NCI-H187 (cell line): ENCODE results near the gene AP4B1.

Experiments used
- DNase-seq, 2 experiments: peaks; one replicate each; lab custom pipeline; 2025; lab: John Stamatoyannopoulos, UW

AP4B1 gene

DNA sequence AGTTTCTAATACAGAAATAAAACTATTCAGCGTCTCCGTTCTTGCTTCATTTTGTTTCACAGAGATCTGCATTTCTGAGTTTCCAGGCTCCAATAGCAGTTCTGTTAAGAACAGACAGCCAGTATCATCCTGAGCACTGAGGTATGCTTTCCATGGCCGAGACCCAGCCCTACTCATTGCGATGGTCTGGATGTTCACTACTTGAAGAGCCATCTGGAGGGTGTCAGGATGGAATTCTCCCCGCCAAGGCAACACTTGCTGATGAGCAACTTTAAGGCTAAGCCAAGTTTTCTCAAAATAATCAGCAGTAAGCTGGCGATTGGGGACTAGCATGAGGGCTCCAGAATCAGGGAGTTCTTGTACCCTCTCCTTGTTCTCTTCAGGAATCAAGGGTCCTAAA lies 9.5 kb downstream of the AP4B1 start:
- DNase-seq, result no peak

DNA sequence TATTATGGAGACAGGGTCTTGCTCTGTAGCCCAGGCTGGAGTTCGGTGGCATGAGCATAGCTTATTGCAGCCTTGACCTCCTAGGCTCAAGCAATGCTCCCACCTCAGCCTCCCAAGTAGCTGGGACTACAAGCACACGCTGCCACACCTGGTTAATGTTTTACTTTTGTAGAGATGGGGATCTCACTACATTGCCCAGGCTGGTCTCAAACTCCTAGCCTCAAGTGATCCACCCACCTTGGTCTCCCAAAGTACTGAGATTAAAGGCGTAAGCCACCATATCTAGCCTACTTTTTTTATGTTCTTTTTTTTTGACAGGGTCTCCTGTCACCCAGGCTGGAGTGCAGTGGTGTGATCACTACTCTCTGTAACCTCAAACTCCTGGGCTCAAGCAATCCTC lies 11.3 kb downstream of the AP4B1 start:
- no peak for DNase-seq

DNA sequence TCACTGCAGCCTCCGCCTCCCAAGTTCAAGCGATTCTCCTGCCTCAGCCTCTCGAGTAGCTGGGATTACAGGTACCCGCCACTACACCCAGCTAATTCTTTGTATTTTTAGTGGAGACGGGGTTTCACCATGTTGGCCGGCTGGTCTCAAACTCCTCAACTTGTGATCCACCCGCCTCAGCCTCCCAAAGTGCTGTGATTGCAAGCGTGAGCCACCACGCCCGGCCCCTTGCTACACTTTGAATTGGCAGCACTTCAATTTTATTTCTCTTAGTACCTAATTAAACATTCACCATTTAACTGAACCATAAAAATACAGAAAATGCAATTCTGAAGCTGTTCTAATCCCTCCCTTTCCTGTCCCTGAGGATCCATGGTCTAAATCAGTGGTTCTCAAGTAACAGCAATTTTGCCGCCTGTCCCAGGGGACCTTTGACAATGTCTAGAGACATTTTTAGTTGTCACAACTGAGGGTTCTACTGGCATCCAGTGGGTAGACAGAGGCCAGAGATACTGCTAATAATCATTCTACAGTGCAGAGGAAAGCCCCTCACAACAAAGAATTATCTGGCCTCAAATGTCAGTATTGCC lies 12.9 kb downstream of the AP4B1 start:
- no peak for DNase-seq

DNA sequence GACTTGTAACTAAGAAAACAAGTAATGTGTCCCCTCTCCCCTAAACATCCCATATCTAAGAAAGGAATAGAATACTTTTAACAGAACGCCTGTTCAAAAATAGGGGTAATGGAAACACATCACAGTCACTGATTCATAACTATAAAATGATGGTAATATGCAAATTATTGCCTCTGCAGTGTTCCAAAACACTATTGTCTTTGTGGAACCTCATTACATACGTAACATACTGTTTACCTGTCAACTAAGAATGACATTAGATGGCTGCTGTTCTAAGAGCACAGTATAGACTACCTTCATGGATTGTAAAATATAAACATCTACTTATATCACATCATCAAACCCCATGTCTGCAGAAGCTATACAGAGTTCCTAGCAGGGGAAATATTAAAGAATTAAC lies 13.8 kb downstream of the AP4B1 start:
- DNase-seq, result no peak

DNA sequence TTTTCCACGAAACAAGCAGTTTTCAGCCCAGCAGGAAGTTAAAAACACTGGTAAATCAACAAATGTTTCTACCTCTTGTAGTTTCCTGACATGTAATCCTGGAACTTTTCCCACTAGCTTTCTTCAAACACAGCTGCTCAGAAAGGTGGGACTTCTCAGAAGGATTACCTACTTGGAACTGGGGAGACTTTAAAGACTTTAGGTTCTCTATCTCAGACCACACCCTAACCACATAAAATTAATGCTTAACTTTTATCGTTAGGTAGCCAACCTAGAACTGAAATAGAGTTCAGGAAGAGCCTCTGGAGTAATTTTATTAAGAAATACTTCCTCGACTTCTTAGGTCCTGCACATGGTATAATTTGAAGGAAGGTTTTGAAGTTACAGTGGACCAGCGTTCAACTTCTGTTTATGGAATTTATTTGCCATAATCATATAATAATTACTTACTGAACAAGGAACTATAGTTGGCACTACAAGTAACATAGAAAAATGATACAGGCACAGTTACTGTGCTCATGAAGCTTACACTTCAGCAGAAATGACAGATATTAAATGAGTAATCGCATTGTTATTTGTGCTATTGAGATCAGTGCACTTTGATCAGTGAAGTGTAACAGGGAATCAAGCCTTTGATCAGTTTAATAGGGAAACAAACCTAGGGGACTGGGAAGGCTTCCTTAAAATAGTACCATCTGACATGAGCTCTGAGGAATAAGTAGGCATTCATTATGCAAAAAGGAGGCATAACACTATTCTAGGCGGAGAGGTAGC lies 17.0 kb downstream of the AP4B1 start, which contains the start of gene BCL2L15:
BCL2L15 (minus strand) TSS at position 180 of the 774 bp plus-strand sequence. CDS start 206 bp downstream, outside the sequence.
- DNase-seq, result no peak

DNA sequence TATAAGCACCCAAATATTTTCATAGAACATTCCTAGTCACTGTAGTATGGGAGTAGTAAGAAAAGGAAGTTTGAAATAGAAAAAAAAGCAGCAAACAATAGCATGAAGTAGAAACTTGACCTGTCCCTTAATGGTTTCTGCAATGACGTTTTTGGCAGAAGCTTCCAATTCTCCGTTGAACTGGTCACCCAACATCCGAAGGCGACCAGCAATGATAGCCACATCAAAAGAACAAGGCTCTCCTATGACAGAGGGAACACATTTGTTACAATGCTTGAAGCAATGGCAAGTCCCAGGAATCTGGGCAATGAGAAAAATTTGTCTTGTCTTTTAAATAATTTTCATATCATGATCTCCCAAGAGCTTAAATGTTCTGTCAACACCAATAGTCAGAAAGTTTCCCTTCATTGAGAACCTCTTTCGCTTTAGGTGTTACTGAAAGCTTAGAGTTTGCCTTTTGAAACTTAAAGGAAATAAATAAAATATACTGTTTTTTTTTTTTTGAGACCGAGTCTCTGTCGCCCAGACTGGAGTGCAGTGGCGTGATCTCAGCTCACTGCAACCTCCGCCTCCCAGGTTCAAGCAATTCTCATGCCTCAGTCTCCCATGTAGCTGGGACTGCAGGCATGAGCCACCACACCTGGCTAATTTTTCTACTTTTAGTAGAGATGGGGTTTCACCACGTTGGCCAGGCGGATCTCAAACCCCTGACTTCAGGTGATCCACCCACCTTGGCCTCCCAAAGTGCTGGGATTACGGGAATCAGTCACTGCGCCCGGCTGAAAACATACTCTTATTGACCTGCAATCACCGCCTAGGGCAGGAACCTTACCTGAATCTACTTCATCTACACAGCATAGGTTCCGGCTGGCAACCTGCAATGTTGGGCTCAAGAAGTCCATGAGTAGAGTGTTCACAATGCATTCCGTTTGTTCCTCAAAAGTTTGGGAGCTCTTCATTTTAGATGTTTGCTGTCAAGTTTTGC lies 17.9 kb downstream of the AP4B1 start:
- no peak for DNase-seq

DNA sequence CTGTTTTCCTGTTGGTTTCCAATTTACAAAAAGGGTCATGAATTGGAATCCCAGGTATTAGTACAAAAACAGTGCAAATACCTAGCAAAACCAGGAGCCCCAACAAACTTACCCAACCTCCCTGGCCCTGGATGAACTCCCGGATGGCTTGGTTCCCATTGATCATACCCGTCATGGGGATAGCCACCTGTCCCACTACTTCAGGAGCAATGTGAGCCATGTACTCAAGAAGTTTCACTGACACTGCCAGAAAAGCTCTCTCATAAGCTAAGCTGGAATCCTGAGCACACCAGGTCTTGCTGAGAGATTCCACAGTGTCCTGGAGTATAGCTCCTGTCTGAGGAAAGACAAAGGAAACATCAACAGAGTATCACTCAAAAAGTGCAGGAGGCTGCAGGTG lies 22.9 kb downstream of the AP4B1 start:
- no peak for DNase-seq

DNA sequence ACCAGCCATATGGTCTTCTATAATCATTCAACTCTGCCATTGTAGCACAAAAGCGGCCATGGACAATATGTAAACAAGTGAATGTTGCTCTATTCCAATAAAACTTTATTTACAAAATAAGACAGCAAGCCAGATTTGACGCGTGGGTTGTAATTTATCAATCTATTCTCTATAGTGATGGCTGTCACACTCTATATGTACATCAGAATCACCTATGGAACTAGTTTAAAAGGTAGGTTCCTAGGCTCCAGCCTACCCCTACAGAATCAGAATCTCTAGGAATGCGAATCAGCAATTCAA lies 24.9 kb downstream of the AP4B1 start:
- DNase-seq, result no peak

DNA sequence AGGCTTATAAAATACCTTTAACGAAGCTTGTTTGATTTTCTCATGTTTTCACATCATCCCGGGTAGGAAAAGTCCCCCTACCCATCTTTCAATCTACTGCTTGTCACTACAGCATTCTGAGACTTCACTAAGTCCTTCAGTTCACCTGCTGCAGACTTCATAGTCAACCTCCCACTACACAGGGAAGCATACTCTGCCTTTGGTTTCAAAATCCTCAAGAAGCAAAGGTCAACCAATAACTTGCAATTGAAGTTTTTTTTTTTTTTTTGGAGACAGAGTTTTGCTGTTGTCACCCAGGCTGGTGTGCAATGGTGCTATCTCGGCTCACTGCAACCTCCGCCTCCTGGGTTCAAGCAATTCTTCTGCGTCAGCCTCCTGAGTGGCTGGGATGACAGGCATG lies 28.4 kb downstream of the AP4B1 start:
- no peak for DNase-seq

DNA sequence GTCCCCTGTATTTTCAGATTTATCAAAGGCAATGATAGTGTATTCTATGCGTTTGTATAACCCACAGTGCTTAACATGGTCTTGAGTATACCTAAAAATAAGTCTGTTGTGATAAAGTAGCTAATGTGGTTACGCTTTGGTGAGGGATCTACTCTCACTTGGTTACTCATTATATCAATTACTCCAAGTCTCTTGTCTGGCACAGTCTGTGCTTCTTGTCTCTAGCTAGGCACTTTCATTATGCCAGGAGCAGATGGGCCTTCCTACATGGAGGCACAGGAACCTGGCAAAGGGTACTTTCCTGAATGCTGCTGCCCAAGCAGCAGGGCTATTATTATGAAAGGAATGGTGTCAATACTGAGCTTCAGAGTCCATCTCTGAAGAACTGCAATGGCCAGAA lies 28.9 kb downstream of the AP4B1 start:
- no peak for DNase-seq

DNA sequence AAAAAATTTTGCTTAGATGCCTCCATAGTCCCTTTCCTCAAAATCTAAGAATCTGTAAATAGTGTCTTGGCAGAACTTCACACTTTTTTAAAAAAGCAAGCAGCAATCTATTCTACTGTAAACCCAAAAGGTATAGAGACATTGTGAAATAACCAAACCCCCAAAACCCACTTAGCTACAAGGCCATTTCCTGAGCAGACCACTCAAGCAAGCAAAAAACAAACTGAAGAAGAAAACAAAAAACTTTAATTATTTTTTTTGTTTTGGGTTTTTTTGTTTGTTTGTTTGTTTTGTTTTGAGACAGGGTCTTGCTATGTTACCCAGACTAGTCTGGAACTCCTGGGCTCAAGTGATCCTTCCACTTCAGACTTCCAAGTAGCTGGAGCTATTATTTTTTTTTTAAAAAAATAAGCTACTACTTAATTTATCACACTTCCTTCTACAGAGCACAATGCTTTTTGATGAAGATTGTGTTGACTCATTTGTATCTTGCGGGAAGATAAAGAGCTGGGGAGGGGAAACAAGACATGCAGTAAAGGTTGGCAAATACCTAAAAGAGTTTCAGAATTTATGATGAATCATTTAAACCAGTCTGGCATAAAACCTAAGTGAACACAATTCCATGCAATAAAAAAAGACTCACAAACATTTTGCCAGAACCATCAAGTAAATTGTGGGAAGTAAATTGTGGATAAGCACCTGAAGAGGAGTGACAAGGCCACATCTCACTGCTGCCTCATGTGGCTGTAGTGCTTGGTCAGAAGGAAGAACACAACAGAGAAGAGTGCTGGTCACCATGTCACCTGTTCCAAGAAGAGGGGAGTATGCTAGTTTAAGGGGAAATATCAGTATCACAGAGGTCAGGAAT lies 30.4 kb downstream of the AP4B1 start:
- no peak for DNase-seq

DNA sequence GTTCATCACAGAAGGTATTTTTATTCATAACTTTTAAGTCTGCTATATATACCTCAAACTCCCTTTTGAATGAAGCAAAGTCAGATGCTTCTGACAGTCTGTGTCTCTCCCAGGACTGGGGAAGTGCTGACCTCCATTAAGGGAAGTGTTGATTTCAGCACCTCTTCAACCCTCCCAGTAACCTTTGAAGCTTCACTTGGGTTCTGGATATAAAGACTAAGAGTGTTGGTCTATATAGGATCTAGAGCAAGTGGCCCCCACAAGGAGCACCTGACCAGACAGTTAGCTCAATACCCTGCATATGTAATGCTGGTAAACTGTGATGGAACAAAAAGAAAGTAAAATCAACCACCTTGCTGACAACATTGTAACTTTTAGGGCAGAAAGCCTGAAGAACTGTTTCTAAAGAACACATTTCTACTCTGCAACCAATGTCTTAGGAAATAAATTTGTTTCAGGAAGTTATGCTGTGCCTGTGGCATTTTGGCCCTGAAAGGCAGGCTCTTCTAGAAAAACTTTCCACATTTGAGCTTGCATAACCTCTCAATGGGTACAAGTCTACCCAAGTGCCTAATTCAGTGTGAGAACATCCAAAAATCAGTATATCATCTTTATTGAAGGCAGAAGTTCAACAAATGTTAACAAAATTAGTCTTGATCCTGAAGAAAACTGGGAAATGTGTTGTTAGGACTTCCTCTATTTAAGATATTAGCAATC lies 32.2 kb downstream of the AP4B1 start:
- DNase-seq, result no peak

DNA sequence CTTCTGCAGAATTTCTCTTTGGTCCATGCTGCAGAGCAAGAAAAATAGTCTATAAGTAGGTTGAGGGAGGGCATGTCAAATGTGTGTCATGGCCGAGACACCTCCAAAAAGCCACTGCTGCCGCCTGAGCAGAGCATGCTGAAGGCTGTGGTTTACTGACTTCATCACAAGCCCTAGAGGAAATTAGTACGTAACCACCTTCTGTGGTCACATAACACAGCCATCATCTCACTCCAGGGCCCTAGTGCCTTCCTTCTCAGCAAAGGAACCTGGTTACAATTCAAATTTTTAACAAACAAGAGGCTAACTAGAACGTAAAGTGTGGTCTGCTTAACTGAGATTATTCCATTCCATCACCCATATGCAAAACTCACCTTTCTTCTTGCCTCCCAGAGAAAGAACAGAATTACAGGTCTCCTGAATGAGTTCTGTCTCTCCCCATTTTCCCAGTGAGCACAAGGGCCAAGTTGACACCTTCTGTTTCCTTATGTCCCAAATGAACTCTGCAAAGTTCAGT lies 32.9 kb downstream of the AP4B1 start, which contains the start of gene PTPN22:
PTPN22 (minus strand) TSS at position 116 of the 517 bp plus-strand sequence.
- no peak for DNase-seq

DNA sequence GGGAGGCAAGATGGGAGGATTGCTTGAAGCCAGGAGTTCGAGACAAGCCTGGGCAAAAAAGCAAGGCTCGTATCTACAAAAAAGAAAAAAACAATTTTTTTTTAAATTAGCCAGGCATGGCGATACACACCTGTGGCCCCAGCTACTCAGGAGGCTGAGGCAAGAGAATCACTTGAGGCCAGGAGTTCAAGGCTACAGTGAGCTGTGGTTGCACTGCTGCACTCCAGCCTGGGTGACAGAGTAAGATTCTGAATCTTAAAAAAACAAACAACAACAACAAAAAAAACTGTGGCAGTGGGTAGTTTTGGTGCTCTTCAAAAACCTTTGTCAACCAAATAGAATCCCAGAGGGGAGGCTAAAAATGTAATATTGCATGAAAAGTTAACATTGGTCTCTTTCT lies 33.8 kb downstream of the AP4B1 start:
- DNase-seq, result no peak

DNA sequence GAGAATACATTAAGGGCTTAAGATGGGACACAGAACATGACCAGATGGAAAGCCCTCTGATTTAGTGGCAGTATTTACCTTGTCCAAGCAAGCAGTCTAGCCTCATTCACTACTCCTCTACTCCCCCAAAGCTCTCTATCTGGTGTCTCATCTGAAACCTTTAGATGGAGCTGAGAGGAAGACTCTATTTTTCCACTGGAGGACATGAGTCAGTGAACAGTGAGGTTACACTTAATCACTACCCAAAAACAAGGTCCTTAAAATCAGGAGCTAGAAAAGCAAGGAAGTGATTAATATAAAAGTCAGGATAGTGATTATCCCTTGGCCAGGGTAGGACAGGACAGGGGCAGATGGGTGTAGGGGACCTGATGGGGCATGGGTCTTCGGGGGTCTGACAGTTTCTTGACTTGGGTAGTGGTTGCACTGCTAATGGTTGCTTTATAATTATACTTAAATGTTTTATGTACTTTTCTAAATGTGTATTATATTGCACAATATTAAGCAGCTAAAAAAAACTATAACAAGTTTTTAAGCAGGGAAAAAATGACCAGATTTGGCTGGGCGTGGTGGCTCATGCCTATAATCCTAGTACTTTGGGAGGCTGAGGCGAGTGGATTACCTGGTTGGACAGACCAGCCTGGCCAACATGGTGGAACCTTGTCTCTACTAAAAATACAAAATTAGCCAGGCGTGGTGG lies 36.1 kb downstream of the AP4B1 start:
- no peak for DNase-seq

DNA sequence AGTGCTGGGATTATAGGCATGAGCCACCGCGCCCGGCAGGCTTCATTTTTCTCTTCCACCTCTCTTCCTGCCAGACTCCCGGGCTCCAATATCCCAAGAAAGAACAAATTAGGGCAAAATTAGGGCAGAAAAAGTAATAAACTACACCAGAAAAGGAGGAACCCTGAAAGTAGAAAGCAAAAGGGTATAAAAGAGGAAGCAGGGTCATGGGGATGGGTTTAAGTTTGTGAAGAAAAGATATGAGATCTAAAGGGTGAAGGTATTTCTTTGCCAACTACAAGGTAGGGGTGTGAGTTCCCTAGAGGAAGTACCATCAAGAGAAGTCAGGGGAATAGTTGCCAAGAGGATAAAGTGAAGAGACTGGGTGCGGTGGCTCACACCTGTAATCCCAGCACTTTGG lies 43.0 kb downstream of the AP4B1 start:
- no peak for DNase-seq

DNA sequence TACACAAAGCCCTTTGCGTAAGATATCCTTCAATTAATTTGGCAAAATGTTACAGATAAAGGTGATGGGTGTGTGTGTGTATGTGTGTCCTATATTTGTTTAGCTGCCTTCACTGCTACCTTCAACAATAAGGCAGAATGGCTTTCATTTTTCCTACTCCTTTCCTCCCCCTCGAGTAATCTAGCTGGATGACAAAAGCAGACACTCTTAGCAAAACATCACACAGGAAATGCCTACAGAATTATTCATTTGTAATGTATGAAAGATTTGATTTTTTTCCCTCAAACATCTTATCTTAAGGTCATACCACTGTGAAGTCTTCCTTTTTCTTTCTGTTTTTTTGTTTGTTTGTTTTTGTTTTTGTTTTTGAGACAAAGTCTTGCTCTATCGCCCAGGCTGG lies 43.7 kb downstream of the AP4B1 start:
- no peak for DNase-seq

DNA sequence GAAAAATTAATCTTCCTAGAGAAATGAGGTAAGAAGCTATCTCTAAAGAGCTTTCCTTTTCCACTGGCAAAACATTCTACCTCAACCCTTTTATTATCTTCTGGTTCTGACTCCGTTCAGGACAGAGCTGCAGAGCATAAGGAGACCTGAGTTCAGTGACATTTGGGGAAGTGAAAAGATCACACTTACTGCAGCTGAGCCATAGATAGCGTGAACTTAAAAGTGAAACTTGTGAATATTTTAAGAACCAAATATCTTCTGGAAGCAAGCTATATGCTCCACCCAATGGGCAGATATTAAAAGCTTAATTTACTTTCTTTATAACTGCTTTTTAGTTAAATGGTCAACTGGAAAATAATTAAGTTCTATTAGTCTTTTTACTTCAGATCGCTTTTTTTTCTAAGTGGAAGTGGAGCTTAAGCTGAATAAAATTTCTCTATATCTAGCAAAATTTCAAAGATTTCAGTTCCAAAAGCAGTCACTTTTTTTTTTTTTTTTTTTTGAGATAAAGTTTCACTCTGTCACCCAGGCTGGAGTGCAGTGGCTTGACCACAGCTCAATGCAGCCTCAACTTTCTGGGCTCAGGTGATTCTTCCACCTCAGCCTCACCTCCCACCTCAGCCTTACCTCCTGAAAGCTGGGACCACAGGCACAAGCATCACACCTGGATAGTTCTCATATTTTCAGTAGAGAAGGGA lies 45.0 kb downstream of the AP4B1 start:
- DNase-seq, result no peak

DNA sequence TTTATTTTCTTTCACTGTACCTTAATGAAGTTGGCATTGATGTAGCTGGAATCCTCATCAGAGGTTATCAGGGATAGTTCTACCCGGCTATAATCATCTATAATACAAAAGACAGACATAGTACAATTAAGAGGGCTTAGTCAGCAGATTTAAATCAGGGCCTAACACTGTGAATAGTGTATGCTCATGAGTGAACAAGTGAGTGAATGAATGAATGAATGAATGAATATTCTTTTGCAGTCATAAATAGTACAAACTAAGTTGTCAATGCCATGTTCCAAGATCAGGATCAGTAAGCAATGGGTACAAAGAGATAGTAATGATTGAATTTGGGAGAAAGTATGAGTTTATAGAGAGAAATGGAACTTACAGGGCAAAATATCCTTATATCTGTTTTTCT lies 45.6 kb downstream of the AP4B1 start:
- no peak for DNase-seq

DNA sequence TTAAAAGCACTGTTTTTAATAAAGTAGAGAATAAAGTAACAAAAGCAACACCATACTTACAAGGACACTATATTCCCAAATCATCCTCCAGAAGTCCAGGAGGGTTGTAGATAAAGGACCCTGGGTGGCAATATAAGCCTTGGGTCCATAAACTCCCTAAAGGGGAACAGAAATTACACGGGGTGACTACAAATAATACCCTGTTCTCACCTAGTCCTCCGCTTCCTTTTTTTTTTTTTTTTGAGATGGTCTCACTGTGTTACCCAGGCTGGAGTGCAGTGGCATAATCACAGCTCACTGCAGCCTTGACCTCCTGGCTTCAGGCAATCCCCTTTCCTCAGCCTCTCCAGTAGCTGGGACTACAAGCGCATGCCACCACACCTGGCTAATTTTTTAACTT lies 46.2 kb downstream of the AP4B1 start:
- DNase-seq, result no peak
